Left ventricle myocardium inferior (tissue), 1 donor: ENCODE results near the gene SPRR1B. TPM values are rescaled to one million over a fixed set of nuclear protein-coding genes. Genes with fewer than 3 reads are reported as not detected.
"Not testable (repeated sequence)": the region's sequence is repeated elsewhere in the genome, so short reads cannot be mapped to it uniquely, and the experiment has no call there.

Source experiments
- DNase-seq: peaks from one replicate; pipeline ENCODE4 v3.0.0-alpha.2; 2020
- H3K27ac ChIP-seq: fragments of 200-600 bp; replicated peaks from 2 replicates; pipeline ENCODE4 v1.8.0; 2021
- H3K27me3 ChIP-seq: fragments of 200-600 bp; 2 replicates; pipeline ENCODE4 v1.8.0; 2021; ENCODE audit warnings: low read depth
- H3K36me3 ChIP-seq: fragments of 200-600 bp; 2 replicates; pipeline ENCODE4 v1.8.0; 2021
- H3K4me1 ChIP-seq: fragments of 200-600 bp; 2 replicates; pipeline ENCODE4 v1.8.0; 2021
- H3K4me3 ChIP-seq: fragments of 200-600 bp; 2 replicates; pipeline ENCODE4 v1.8.0; 2021; ENCODE audit warnings: mild to moderate bottlenecking, moderate library complexity
- H3K9me3 ChIP-seq: fragments of 200-600 bp; replicated peaks from 2 replicates; pipeline ENCODE4 v1.8.0; 2021
- CTCF ChIP-seq: fragments of 200-600 bp; IDR thresholded peaks from 2 replicates; pipeline ENCODE4 v1.8.0; 2021; ENCODE audit warnings: antibody characterized with exemption, mild to moderate bottlenecking, borderline replicate concordance
- intact Hi-C: fragments of 100-400 bp; cut with micrococcal nuclease; formaldehyde crosslinking; loops from one replicate; pipeline ENCODE4 v1.11.0; 2022
- total RNA-seq: library from RNA; stranded (reverse); fragmentation: NEBNext Ultra II Directional; extraction: Animal tissue kit (Norgen Biotek cat#: 25700); gene quantifications from one replicate; pipeline ENCODE4 v1.2.1, GENCODE V29; 2021
- donor health status: DM: no; HTN: yes; CAD: no; lungs with severe emphysema.

The SPRR1B gene
- total RNA-seq, 1 donor from 2014 or later = not detected

DNA sequence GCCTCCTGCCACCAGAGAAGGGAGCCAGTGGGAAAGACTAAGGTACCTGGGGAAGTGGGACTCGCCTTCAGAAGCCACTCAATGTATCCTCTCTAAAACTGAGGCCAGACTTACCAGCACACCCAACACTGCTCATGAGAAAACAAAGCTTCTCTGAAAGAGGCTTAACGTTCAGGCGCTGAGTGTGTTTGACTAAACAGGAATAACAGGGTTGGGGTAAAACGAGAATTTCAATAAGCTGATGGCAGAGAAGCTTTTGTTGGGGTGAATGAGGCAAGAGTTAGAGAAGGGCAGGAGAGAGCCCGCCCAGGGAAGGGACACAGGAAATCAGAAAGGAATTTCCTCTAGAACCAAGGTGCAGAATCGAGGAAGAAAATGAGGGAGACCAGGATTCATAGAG lies 31.2 kb upstream of the SPRR1B start:
- peaks cover 4% of the 10 kb centered on the region for H3K27me3 ChIP-seq
- H3K9me3 ChIP-seq = peaks cover 13% of the 10 kb centered on the region
- no peak for TF ChIP-seq CTCF
- intact Hi-C loops = no loop called here
- no peaks in the 10 kb centered on the region for H3K4me1 ChIP-seq
- no peak overlapping the region for H3K4me3 ChIP-seq
- DNase-seq = no peak
- H3K27ac ChIP-seq = no peak overlapping the region
- no peaks in the 10 kb centered on the region for H3K36me3 ChIP-seq

DNA sequence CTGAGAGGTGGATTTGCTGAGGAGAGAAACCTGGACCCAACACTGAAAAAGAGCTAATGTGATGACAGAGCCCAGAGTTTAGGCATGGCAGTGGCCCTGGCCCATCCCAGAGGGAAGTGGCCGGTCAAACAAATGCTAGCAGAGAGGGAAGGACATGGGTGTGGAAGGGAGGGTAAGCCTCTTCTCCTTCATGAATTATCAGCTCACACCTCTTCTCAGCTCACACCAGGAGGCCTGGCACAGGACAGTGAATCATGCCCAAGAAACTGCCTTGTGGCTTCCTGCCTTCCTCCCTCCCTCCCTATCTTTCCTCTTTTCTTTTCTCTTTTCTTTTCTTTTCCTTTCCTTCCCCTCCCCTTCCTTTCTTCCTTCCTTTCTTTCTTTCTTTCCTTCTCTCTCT lies 30.7 kb upstream of the SPRR1B start:
- Histone ChIP-seq H3K4me3 (no peak overlapping the region), H3K4me1 (no peaks in the 10 kb centered on the region), H3K36me3 (no peaks in the 10 kb centered on the region), H3K9me3 (peaks cover 8% of the 10 kb centered on the region), H3K27me3 (peaks cover 4% of the 10 kb centered on the region), H3K27ac (no peak overlapping the region)
- intact Hi-C loops = no loop called here
- TF ChIP-seq CTCF = no peak
- DNase-seq = no peak

GRCh38 chr1:153001382-153001781 lies 29.6 kb upstream of the SPRR1B start, which contains the start of gene SPRR3:
Gene SPRR3 (plus strand): TSS chr1:153001749. CDS start chr1:153003021, 1,272 bp downstream.
- DNase-seq = no peak
- peaks cover 4% of the 10 kb centered on the region for H3K27me3 ChIP-seq
- H3K4me1 ChIP-seq = no peaks in the 10 kb centered on the region
- H3K36me3 ChIP-seq = no peaks in the 10 kb centered on the region
- H3K9me3 ChIP-seq = peaks cover 7% of the 10 kb centered on the region
- intact Hi-C loops = no loop called here
- no peak within 1 kb of the TSS for H3K27ac ChIP-seq
- no peak for TF ChIP-seq CTCF
- no peak within 1 kb of the TSS for H3K4me3 ChIP-seq

DNA sequence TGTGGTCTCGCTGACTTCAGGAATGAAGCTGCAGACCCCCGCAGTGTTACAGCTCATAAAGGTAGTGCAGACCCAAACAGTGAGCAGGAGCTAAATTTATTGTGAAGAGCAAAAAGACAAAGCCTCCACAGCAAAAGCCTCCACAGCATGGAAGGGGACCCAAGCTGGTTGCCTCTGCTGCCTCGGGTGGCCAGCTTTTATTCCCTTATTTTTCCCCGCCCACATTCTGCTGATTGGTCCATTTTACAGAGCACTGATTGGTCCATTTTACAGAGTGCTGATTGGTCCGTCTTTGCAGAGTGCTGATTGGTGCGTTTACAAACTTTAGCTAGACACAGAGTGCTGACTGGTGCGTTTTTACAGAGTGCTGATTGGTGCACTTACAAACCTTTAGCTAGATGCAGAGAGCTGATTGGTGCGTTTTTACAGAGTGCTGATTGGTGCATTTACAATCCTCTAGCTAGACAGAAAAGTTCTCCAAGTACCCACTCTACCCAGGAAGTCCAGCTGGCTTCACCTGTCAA lies 19.7 kb upstream of the SPRR1B start:
- H3K27ac ChIP-seq, H3K9me3 ChIP-seq, intact Hi-C loops, H3K4me3 ChIP-seq, DNase-seq, H3K27me3 ChIP-seq, H3K4me1 ChIP-seq, H3K36me3 ChIP-seq: not testable (repeated sequence)

GRCh38 chr1:153021829-153022228 lies 9.2 kb upstream of the SPRR1B start:
- H3K4me1 ChIP-seq, H3K27me3 ChIP-seq, DNase-seq, H3K9me3 ChIP-seq, intact Hi-C loops, H3K36me3 ChIP-seq, H3K4me3 ChIP-seq, H3K27ac ChIP-seq: not testable (repeated sequence)

DNA sequence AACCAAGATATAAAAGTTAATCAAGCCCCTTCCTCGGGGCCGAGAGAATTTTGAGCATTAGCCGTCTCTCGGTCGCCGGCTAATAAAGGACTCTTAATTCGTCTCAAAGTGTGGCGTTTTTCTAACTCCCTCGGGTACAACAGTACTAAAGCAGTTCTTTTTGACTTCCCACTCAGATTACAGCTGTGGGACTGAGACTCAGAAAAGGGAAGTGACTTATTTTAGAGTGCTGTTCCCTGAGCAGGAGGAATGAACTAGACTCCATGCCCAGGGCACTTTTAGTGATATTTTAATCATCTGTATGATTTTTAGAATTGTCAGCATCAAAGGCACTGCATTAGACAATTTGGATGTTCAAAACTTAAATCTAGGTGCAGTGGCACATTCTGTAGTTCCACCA lies 8.7 kb upstream of the SPRR1B start:
- H3K4me3 ChIP-seq, H3K27ac ChIP-seq, DNase-seq, H3K36me3 ChIP-seq, H3K4me1 ChIP-seq, intact Hi-C loops, H3K9me3 ChIP-seq, H3K27me3 ChIP-seq: not testable (repeated sequence)

GRCh38 chr1:153023109-153023508 lies 7.9 kb upstream of the SPRR1B start:
- H3K36me3 ChIP-seq = no peaks in the 10 kb centered on the region
- DNase-seq = no peak
- no peaks in the 10 kb centered on the region for H3K4me1 ChIP-seq
- H3K4me3 ChIP-seq = no peak overlapping the region
- intact Hi-C loops = no loop called here
- TF ChIP-seq CTCF = no peak
- no peaks in the 10 kb centered on the region for H3K9me3 ChIP-seq
- peaks cover 6% of the 10 kb centered on the region for H3K27me3 ChIP-seq
- H3K27ac ChIP-seq = no peak overlapping the region
